GM19455 (cell line): ENCODE data around the gene ARHGAP25.

Experiments
- ATAC-seq: cut with Tn5 transposase; IDR thresholded peaks from one replicate; pipeline ENCODE4 v1.9.1; 2021; ENCODE audit not compliant: unreplicated experiment

ARHGAP25 gene

DNA sequence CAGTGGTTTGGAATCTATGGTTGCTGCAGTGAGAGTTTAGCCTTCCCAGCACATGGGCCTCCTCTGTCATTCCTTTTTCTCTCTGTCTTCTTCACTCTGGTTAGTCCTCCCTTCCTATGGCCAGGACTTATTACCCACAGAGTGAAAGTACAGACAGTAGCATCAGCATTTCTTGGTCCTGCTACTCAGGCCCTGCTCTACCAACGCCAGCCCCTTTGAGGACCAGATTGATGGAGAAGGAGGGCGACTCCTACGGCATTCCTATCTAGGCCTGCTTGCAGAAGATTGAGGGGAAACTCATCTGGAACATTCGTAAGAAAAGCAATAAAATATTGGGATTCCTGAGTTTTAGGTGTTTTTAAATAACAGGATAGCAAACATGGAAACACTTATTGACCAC is 93.1 kb downstream of the ARHGAP25 start:
- no peak for ATAC-seq

DNA sequence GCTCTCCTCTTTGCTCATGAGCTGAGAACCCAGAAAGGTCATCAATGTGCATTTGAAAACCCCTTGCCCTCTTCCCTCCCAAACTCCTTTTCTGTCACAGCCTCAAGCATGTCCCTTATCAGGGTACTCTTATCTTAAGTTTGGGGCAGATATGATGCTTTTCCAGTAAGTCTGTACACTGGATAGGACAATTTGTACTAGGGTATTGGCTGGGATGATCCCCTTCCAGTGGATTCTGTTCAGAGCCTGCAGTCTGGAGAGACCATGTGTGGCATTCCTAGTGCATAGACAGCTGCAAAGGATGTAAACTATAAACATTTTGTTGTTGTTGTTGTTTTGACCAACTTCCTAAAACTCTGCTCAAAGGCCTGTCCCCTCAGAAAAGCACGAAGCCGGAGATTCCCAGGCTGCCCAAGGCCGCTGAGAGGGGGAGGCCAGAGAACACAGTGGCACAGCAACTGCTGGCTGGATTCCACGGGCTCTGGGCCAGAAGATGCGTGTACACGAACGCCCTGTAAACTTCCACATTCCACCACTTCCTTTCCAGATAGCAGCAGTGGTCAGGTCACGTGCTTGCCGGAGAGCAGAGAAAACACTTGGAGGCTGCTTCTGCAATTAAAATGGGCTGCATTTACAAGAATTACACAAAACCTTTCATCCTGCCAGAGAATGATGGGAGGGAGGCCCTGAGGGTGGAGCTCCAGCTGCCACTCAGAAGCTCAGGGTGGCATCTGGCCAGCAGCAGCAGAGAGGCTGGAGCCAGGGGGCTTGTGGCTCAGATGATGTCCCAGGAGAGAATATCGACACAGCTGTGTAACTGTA is 94.5 kb downstream of the ARHGAP25 start:
- no peak for ATAC-seq

DNA sequence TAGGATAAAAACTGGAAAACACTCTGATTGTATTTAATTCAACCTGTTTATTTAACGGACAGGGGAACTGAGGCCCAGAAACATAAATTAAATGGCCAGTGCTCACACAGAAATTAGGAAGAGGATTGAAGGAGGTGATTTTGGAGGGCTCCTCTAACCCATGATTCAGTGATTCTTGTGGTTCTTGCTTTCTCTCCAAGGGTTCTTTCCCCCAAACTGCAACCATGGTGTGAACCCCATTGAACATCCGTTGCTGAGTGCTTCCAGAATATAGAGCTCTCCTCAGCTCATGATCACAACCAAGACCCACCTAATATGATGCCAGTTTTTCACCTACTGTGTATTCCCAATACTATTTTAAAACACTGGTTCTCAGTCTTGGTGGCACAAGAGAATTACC is 95.1 kb downstream of the ARHGAP25 start:
- ATAC-seq, result no peak

DNA sequence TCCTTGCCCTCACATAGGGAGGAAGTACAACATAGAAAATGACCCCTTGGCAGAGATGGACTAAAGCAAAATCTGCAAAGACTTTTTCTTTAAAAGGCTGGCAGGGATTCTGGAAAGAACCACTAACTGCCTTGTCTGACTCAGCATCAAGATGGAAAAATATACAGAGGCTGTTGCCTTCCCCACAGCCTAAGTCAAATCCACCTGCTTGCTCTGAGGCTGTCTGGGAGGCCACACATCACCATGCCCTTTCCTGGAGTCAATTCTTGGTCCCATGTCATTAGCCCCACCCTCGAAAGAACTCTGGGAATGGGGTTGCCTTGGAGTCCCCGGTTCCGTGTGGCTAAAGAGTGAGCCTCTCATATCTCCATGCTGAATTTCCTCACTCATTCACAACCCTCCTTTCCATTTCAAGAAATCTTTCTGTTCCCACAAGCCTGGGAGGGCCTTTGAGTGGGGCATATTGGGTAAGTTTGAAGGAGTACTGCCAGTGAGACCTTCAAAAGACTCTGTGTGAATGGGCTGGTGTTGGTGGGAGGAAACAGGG is 97.1 kb downstream of the ARHGAP25 start:
- no peak for ATAC-seq

DNA sequence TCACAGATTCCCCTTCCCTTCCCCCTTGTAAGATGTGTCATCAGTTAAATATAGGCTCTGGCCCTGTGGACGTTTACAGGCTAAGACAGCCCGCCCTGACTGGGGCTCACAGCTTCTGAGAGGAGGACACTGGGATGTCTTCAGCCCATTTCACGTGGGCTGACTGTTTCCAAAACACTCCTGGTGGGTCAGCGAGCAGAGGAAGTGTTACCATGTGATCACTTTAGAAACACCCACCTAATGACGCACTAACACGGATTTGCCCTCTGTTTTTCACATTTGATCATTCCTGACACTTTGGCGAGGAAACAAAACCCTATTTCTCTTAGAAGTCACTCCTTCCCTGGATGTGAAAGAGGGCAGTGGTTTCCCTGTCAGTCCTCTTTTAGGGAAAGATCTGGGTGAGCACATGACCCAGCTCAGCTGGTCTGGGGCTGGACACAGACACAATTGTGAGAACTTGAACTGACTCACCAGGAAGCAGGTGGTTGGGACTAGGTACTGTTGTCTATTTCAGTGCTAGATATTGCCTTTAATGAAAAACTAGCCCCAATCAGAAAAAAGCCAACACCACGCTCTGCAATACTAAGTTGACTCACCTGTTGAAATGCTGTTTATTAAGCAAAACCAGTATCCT is 97.7 kb downstream of the ARHGAP25 start:
- ATAC-seq, result no peak

DNA sequence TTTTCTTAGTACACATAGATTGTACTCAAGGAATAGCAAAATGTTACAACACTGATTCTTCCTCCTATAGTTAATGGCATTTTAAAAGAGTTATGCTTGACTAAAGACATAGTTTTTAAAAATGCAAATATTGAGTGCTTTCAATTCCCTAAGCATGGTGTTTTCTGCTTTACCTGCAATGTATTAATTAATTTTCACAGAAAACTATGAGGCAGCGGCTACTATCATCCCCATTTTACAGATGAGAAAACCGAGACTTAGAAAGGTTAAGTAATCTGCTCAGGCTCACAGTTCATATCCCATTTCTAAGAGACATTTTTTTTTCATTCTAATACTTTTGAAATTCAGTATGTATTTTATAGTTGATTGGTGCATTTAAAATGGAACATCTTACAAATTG is 98.6 kb downstream of the ARHGAP25 start:
- no peak for ATAC-seq

DNA sequence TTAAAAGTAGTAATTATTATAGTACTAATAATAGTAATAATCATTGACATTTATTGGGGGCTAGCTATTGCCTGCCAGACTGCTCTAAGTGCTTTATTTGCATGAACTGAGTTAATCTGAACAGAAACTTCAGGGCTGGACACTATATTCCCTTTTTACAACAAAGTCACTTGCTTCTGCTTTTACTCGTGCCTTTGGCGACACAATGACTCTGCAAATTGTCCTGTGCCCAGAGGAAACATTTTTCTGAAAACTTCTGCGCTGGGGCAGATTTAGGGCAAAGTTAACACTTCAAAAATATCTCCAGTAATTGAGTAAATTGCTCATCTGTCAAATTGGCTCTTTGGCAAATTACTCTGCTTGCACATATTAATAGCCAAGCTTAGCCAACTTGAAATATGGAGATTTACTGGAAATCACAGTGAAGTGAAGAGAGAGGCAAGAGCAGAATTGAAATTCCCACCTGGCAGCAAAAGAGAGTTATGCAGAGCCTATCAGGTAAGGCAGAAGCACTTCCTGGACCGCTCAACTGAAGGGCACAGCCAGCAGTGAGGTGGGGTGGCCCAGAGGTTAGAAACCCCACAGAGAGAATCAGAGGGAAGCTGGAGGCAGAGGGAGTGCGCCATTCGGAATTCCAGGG is 100.2 kb downstream of the ARHGAP25 start:
- no peak for ATAC-seq

DNA sequence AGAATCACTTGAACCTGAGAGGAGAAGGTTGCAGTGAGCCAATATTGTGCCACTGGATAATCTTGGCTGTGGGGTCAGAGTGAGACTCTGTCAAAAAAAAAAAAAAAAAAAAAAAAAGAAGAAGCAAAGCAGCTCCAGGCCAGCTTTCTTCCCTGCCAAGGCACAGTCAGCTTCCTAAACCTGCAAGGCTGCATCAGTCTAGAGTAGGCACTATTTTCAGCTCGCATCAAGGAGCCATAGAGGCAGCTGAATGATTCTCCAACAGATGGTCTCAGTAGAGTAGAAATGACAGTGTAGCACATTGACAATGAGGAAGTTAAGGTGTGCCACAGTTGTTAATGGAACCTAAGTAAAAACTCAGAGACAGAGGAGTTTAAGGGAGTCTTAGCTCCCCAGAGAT is 101.0 kb downstream of the ARHGAP25 start:
- no peak for ATAC-seq

DNA sequence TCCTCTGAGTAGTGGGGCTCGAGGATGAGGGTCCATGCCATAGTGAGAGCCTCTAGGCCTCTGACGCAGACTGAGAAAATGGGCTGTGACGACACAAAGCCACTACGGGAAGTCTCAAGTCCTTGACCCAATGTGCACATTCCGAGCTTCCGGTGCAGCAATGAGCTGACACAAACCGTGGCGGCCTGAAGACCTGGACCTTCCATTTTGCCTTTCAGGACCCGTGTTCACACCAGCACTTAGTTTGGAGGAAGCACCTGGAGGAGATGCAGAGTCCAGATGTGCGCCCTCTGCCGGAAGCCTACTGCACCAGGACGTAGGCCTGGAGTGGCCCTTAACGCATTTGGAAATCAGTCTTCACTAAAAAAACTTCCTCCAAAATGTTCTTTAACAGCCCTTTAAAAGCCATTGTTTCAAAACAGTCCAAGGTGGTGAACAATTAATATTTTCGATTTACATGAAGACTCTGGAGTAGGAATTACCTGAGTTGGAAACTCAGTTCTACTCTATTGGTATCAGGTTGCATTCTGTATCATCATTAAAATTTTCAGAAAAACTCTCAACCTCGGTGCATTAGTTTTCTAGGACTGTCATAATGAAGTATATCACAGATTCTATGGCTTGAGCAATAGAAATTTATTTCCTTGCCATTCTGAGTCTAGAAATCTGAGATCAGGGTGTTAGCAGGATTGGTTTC is 102.7 kb downstream of the ARHGAP25 start:
- no peak for ATAC-seq

DNA sequence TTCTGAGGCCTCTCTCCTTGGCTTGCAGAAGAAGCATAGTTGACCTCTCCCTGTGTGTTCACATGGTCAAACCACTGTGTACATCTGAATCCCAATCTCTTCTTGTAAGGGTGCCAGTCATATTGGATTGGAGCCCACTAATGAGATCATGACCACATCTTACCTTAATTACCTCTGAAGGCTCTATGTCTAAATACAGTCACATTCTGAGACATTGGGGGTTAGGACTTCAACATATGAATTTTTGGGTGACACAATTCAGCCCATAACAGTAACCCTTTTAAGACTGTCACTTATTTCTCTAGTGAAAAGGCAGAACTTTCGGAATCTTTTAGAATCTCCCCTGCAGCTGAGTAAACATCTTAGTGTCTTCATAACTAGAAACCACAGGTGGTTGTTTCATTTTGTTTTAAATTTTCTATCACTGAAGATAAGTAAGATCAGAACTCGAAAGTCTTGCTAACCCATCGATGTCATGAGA is 103.3 kb downstream of the ARHGAP25 start:
- no peak for ATAC-seq

DNA sequence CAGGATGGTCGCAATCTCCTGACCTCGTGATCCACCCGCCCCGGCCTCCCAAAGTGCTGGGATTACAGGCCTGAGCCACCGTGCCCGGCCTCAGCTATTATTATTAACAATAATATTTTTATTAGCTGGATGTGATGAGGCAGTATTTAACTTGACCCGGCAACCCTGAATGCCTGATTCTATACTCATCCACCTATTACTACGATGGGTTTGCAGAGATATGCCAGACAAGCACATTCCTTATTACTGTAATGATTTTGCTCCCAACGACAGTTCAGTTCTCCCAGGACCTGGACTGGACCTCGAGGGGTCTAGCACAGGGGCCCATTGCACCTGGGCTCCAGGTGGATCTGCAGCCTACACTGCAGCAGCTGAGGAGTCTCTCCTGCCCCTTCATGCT is 104.0 kb downstream of the ARHGAP25 start:
- ATAC-seq, result no peak

DNA sequence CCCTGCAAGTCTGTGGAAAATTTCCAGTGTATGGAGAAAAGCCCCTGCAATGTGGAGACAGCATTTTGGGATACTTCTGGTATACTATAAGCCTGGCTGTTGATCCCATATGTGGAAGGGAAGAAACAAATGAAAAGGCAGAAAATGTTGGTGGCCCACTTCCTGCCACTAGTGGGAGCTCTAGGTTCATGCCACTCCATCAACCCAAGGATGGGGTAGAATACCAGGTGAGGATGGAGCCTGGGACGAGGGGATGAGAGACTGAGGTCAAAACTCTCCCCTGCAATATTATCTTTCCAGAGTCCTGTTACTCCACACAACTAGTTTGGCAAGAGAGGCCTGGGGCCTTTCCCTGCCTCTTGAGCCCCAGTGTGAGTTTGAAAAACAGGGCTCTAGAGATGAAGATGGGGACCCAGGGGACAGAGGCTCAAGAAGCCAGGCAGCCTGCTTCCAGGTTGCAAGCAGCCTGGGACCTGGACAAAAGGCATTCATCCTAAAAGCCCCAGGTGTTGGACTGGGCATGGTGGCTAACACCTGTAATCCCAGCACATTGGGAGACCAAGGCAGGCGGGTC is 104.7 kb downstream of the ARHGAP25 start:
- no peak for ATAC-seq

DNA sequence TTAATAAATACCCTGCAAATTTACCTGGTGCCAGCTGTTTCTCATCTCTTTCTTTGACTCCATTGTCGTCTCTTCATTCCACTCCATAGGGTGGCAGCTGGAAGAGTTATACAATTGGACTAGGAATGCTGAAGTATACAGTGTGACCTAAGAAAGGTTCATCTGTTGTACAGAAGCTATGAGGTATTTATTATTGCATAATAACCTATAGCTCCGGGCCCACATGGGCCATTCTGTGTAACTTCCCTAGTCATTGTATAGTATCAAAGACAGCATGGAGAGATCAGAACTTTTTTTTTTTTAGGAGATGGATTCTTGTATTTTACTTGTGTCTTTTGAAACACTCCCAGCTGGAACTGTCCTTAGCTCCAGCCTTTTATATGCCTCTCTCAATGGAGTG is 110.4 kb downstream of the ARHGAP25 start:
- no peak for ATAC-seq

DNA sequence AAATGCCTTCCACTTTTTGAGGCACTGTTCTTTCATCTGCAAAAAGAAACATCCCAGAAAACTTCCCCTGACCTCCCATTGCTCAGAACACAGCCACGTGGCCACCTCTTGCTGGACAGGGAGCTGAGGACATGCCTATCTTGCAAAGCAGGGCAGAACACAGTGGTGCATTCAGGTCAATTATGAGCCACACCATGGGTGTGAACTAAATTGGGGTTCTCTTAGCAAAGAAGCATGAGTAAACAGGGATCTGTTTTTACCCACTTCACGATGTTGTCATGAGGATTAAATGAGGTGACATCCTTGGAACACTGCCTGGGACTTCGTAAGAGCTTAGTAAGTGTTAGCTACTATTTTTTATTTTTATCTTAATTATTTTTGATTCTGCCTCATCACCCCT is 111.5 kb downstream of the ARHGAP25 start:
- no peak for ATAC-seq

DNA sequence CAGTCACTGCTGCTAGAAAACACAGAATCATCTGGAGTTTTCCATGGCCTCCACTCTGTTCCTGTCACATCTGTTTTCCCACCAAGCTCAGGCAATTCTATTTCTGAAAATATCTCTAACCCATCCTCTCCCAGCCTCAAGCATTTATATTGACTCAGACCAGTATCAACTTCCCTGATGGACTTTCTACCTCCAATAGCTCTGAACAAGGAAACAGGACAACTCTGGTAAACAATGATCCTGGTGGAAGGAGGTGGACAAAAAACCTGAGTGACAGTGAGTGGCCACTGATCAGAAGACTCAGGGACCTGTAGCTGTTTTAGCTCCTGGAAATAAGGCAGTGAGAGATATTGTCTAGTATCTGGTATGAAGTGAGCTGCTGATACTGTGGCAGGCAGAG is 113.1 kb downstream of the ARHGAP25 start:
- ATAC-seq, result no peak

DNA sequence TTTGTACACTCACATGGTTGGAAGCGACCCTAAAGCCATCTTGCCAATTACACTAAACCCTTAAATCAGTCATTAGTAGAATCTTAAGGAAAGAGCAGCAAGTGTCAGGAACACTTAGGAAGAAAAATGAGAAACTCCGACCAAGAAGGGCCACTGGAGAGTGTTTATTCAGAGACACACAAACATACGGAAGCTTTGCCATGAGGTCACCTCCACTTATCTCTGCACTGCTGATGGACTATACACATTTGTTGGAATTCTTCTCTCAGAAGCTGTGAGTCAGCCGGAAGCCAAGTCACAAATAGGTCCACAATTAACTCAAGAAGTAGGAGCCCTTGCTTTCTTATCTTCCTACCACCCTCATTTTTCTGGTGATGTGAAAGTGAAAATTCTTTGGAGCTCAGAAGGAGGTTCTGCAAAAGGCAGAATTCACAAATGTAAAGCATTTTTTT is 115.0 kb downstream of the ARHGAP25 start:
- ATAC-seq, result no peak

DNA sequence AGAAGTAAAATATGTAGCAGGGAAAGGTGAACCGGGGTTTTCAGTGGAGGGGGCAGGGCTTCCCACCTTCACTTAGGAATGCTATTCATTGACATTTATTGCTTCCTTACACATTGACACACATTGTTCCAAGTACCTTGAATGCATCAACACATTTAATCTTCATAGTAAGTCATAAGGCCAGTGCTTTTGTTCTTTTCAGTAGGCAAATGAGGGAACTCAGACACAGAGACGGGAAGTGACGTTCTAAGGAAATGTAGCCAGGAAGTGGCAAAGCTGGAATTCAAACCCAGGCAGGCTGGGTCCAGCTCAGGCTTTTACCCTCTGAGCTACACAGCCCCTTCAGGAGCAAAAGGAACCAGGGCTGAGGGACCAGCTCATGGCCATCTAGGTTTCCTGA is 115.9 kb downstream of the ARHGAP25 start:
- ATAC-seq, result no peak

DNA sequence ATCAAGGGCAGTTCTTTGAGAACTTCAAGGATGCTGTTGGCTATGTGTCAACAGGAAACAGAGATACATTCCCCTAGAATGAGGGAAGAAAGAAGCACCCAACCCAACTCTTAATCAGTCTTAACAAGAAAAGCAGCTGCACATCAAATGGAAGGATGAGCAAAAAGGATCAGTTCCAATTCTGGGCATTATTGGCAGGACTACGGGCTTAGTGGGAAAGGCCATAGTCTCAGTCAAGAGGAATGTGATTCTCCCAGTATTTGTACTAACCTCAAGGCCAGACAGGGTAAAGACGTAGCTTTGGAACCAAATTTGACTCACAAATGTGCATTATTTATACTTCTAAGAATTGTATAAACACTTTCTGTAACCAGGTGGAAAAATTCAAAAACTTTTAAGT is 118.4 kb downstream of the ARHGAP25 start:
- ATAC-seq, result no peak

DNA sequence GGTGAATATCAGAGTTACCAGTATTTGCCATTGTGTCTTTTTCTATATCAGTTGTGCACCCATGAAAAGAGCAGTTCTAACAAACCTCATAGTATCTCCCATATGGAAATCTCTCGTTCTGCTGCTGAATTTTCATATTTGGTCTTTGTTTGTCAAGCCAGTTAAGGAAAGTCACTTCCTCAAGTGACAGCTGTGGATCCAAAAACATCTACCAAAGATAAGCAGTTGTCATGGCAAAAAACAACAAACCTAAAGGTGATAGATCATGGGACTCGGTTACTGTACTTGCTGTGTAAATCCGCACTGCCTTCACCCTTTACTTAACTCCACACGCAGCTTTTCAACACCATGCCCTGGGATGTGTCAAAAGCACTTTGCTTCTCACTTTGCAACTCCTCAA is 119.3 kb downstream of the ARHGAP25 start:
- ATAC-seq, result no peak

DNA sequence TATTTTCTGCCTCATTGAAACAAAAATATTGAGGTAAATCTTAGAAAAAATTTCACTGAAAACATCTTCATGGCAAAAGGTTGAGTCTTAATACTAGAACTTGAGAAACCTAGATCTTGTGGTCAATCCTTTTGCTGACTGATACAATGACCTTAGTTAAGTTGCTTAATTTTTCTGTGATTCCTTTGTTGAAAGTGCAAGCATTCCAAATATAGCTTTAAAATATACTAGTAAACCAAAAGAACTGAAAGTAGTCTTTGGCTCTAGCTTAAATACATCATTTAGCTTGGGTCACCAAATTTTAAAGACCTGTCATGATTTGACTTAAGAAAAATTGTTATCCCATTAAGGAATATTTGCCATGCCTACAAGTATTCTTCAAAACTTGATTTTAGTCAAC is 119.9 kb downstream of the ARHGAP25 start:
- no peak for ATAC-seq

DNA sequence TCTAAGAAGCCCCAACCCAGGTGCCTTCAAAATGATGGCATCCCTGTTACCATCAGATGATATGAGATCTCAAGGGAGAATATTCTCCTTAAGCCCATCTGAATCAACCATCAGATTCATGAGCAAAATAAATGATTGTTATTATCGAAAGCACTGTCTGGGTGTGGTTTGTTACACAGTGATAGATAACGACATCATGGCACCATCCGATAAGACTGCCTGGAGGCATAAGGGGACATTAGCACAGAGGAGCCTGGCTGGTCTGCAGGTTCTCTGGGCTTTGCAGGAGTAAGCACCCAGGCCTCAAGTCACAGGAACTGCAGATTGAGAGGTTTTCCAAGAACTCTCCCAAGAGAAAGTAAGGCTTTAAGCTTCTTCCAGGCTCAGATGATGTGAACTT is 120.9 kb downstream of the ARHGAP25 start:
- ATAC-seq, result no peak
